ENCODE measurements around the gene ENTPD2. TPM values are rescaled to one million over a fixed set of nuclear protein-coding genes. Genes with fewer than 3 reads are reported as not detected.

The ENTPD2 gene
- 0.72 TPM in 1 of 2 replicates, not detected in the other for total RNA-seq

DNA sequence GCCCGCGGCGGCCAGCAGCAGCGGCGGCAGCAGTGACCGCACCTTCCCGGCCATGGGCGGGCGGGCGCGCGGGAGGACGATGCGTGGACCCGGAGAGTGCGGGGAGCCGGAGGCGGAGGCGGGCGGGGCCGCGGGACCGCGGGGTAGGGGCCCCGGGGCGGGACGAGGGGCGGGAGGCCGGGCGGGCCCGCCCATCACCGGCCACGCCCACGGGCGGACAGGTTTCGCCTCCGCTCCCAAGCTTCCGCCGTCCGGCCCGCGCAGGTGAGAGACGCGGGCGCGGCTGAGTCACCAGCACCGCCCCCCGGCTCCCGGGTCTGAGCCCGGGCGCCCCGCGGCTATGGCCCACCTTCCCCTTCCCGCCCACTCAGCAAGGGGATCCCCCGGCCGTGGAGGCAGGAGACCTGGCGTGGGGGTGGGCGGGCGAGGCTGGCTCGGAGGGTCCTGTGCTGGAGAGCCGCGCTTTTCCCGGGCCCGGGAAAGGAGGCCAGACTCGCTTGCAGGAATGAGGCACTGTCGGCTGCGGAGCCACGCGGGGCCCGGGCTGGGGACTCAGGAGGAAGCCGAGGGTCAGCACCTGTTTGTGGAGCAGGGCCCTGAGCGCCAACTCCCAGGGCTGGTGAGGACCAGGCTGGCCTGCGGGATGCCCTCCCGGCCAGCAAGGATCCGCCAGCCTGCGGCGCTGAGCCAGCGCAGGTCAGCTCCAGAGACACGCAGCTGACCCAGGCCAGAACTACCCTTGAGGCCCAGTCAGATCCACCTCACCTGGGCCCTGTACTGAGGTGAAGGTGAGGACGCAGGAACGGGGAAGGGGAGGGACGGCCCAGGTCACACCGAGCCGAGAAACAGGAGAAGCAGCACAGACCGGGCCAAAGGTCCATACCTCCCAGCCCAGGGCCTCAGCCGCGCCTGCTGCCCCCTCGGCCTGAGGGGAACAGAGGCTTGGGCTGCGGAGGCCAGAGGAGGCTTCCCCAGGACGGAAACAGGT, at the start of gene ENTPD2:
Gene ENTPD2 (minus strand): TSS at position 118 of the 988 bp plus-strand sequence. CDS start 64 bp downstream, at position 54.

DNA sequence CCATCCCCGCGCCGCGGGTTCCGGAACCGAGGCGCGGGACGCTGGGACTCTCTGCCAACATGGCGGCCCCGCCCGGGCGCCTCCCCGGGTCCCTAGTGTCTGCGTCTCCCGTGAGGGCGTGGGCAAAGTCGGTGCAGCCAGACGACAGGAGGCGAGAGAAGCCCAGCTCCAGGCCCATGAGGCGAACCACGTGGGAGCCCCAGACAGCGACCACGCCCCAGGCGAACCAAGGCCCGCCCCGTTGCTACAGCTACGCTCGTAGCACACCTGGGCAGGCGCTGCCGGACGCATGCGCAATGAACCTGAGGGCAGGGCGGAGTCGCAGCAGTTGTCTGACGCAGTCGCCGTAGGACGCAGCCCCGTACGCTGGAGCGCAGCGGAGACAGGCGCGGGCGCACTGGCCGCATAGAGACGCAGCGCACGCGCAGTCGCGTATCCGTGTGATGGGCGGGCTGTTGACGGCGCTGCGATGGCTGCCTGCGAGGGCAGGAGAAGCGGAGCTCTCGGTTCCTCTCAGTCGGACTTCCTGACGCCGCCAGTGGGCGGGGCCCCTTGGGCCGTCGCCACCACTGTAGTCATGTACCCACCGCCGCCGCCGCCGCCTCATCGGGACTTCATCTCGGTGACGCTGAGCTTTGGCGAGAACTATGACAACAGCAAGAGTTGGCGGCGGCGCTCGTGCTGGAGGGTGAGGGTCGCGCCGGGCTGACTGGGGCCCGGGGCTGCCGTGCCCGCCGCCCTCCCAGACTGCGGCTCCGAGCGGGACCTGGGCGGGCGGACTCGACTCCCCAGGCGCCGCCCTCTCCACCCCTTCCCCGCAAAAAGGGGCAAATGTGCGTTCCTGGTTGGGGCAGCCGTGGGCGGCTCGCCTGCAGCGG, 32.9 kb upstream of the ENTPD2 start, which contains the start of gene MAN1B1:
Gene MAN1B1 (plus strand): TSS at position 455 of the 878 bp plus-strand sequence. CDS start 15 bp downstream, at position 470.

DNA sequence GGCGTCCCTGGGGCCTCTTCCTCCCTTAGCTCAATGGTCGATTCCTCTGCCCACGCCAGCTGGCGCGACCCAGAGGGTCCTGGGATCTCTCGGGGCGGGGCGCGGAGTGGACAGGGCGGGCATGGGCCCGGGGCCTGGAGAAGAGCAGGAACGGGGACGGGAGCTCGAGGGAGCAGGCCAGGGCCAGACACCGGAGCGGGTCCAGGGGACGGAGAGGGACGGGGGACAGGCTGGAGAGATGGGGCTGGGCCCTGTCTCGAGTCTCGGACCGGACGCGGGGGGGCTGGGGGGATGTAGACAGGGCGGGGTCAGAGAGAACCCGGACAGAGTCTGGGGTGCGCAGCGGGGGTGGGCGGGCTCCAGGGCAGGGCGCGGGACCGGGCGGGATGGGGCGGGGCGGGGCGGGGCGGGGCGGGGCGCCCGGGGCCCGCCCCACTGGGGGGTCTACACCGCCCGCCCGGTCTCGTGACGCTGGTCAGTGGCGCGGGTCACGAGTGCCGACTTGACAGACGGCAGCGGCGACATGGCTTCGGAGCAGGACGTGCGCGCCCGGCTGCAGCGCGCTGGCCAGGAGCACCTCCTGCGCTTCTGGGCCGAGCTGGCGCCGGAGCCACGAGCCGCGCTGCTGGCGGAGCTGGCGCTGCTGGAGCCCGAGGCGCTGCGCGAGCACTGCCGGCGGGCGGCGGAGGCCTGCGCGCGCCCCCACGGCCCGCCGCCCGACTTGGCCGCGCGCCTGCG, 23.3 kb upstream of the ENTPD2 start, which contains the start of gene UAP1L1:
Gene UAP1L1 (plus strand): TSS at position 508 of the 738 bp plus-strand sequence. CDS start 16 bp downstream, at position 524.

DNA sequence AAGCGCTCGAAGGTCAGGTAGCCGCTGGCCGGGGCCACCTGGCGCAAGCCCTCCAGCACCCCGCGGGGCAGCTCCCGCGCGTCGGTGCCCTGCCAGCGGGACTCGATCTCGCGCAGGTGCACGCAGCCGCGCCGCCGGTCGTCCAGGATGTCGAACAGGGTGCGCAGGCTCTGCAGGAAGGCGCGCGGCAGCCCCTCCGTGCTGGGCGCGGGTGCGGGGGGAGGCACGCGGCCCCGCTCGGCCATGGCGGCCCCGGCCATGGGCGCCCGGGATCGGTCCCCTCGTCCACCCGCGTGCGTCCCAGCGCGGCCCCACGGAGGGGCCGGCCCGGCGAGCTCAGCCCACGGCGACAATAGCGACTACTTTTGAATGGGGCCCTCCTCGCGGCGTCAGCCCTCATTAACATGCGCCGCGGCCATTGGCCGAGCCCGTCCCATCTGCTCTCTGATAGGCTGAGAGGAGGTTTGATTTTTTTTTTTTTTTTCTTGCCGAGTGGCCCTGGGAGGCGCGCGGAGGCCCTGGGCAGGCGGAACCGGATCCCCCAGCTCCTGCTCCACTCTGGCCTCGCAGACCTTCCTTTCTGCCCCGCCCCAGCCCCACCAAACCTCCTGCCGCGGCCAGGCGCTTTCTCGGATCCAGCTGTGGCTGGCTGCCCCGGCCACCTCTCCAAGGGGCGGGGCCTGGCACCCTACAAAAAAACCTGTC, 16.5 kb upstream of the ENTPD2 start, which contains the start of gene SAPCD2:
Gene SAPCD2 (minus strand): TSS at position 357 of the 705 bp plus-strand sequence. CDS start 97 bp downstream, at position 260.

DNA sequence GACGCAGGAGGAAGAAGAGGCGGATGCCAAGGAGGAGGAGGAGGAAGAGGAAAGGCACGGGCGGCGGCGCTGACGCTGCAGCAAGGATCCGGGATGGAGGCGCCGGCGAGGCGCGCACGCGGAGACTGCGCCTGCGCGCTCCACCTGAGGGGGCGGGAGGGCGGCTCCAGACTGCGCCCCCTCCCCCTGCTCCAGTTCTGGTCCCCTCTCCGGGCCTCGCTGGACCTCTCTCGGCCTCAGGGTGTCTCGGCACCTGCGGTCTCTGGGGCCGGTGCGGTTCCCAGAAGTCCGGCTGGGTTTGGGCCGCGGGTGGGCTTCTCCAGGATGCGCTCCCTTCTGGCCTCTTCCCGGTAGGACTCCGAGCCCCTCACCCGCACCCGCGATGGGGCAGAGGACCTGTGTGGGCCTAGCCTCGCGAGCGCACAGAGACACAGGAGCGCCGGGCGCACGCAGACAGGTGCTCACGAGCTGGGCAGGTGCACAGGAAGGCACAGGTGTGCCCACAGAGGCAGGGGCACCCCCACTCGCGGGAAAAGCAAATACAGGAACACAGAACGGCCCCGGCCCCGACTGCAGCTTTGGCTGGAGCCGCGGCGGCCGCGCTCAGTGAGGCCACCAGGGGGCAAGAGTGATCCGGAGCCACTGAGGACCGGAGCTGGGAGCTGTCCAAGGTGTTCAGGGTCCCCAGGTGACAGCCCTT, 7.6 kb downstream of the ENTPD2 start, which contains the start of gene NPDC1:
Gene NPDC1 (minus strand): TSS at position 90 of the 700 bp plus-strand sequence. CDS start 188 bp downstream, outside the sequence.

DNA sequence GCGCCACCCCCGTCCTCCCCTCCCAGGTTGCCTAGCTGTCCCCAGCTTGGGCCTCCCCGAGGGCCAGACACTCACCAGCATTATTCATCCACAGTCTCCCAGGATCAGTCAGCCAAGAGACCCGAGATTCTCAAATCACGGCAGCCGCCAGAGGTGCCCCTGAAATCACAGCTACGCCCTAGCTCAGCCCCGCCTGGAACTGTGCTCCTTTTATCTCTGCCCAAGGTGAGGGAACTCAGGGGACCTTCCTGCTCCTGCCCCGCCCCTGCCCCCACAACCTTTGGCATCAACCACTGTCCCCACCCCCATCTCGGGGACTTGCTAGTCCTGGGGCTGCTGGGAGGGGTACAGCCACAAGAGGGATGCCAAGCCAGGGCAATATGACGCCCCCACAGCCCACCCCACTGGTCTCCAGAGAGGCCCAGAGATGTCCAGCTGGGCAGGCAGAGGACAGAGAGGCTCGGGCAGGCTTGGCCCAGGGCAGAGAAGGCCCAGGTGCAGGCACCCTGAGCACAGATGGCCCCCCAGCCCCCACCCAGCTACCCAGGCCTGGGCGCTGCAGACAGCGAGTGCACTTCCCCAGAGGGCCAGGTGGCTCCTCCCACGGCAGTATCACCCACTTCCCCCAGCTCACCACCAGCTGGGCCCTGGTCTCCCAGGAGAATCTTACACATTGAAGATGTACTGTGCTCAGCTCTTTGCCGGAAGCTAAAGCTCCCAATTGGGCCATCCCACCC, 21.8 kb downstream of the ENTPD2 start, which contains the start of gene FUT7:
Gene FUT7 (minus strand): TSS at position 185 of the 737 bp plus-strand sequence. CDS start 97 bp downstream, at position 88.

DNA sequence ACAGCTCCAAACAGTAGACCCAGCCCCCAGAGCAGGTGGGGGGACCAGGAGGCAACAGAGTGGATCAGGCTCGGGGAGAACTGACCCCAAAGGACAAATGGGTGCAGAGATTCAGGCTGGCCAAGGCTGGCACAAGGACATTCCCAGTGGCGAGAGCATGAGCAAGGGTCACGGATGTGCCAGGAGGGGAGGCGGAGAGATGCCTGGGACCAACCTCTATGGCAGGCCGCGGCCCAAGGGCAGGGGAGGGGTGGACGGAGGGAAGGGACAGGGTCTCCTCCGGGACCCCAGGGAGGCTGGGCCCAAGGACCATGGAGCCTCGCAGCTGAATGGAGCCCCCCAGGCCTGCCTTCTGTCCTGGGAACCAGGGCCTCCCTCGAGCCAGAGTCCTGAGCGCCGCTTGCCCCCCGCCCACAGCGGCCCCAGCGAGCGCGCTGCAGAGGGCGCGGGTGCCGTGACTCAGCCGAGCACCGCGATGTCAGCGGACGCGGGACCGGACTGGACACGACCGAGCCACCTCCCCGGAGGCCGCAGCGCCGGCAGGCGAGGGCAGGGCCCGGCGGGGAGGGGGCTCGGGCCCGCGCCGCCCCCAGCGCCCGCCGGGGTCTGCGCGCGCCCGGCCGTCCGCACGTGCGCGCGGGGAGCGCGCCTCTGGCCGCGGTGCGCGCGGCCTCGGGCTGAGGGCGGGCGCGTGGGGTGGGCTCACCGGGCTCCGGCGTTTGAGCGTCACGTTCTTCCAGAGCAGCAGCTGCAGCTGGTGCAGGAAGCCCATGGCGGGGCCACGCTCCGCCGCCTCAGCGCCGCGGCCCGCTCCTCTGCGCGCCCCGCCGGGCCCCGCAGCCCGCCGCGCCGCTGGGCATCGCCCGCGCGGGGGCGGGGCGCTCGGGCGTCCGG, 26.2 kb downstream of the ENTPD2 start, which contains the start of gene ABCA2:
Gene ABCA2 (minus strand): TSS at position 869 of the 894 bp plus-strand sequence. CDS start 97 bp downstream, at position 772.

Other genes with a start within 250 kb of the ENTPD2 start
- 57.3 and 90.6 TPM in 2 replicates for gene RABL6, start 246.1 kb downstream of the ENTPD2 start, total RNA-seq
- 0.52 and 0.88 TPM in 2 replicates for gene AJM1, start 211.6 kb downstream of the ENTPD2 start, total RNA-seq
- 101 and 129 TPM in 2 replicates for gene PHPT1, start 204.7 kb downstream of the ENTPD2 start, total RNA-seq
- gene MAMDC4, start 201.7 kb downstream of the ENTPD2 start, total RNA-seq = 0.91 and 2.2 TPM in 2 replicates
- gene EDF1, start 187.8 kb downstream of the ENTPD2 start, total RNA-seq = 305 and 403 TPM in 2 replicates
- gene TRAF2, start 167.5 kb downstream of the ENTPD2 start, total RNA-seq = 8.5 and 11.9 TPM in 2 replicates
- 127 and 134 TPM in 2 replicates for gene FBXW5, start 109.3 kb downstream of the ENTPD2 start, total RNA-seq
- not detected in 2 replicates for gene C8G, start 108.8 kb downstream of the ENTPD2 start, total RNA-seq
- not detected in 2 replicates for gene LCN12, start 101.8 kb downstream of the ENTPD2 start, total RNA-seq
- gene PTGDS, start 76.6 kb downstream of the ENTPD2 start, total RNA-seq = 0.39 and 78.2 TPM in 2 replicates
- gene LCNL1, start 71.1 kb downstream of the ENTPD2 start, total RNA-seq = 1.9 TPM in 1 of 2 replicates, not detected in the other
- gene PAXX, start 61.6 kb downstream of the ENTPD2 start, total RNA-seq = 19.1 and 33.0 TPM in 2 replicates
- gene CLIC3, start 57.5 kb downstream of the ENTPD2 start, total RNA-seq = 3.1 and 6.2 TPM in 2 replicates
- 14.9 and 15.8 TPM in 2 replicates for gene ABCA2, start 25.8 kb downstream of the ENTPD2 start, total RNA-seq
- gene FUT7, start 22.0 kb downstream of the ENTPD2 start, total RNA-seq = not detected in 2 replicates
- gene NPDC1, start 7.9 kb downstream of the ENTPD2 start, total RNA-seq = 25.2 and 54.9 TPM in 2 replicates
- 5.0 and 10.7 TPM in 2 replicates for gene SAPCD2, start 16.5 kb upstream of the ENTPD2 start, total RNA-seq
- gene UAP1L1, start 23.5 kb upstream of the ENTPD2 start, total RNA-seq = 5.7 and 11.7 TPM in 2 replicates
- 50.3 and 94.1 TPM in 2 replicates for gene MAN1B1, start 32.9 kb upstream of the ENTPD2 start, total RNA-seq
- 69.8 and 123 TPM in 2 replicates for gene DPP7, start 60.7 kb upstream of the ENTPD2 start, total RNA-seq
- not detected in 2 replicates for gene GRIN1, start 85.1 kb upstream of the ENTPD2 start, total RNA-seq
- not detected in 2 replicates for gene LRRC26, start 116.0 kb upstream of the ENTPD2 start, total RNA-seq
- not detected in 2 replicates for gene TMEM210, start 118.0 kb upstream of the ENTPD2 start, total RNA-seq
- gene ANAPC2, start 134.5 kb upstream of the ENTPD2 start, total RNA-seq = 7.8 and 20.0 TPM in 2 replicates
- gene SSNA1, start 134.6 kb upstream of the ENTPD2 start, total RNA-seq = 61.1 and 99.0 TPM in 2 replicates
- 7.8 and 12.2 TPM in 2 replicates for gene TPRN, start 146.7 kb upstream of the ENTPD2 start, total RNA-seq
- gene TMEM203, start 151.6 kb upstream of the ENTPD2 start, total RNA-seq = 45.5 and 57.0 TPM in 2 replicates
- gene NDOR1, start 151.6 kb upstream of the ENTPD2 start, total RNA-seq = 8.3 and 15.6 TPM in 2 replicates
- gene RNF208, start 168.2 kb upstream of the ENTPD2 start, total RNA-seq = 0.13 and 6.3 TPM in 2 replicates
- gene CYSRT1, start 171.1 kb upstream of the ENTPD2 start, total RNA-seq = under 0.01 and 1.9 TPM in 2 replicates
- gene RNF224, start 173.4 kb upstream of the ENTPD2 start, total RNA-seq = not detected in 2 replicates
- gene SLC34A3, start 176.8 kb upstream of the ENTPD2 start, total RNA-seq = not detected in 2 replicates
- 224 and 626 TPM in 2 replicates for gene TUBB4B, start 187.2 kb upstream of the ENTPD2 start, total RNA-seq
- gene STPG3, start 197.2 kb upstream of the ENTPD2 start, total RNA-seq = not detected in 2 replicates
- 49.1 and 60.2 TPM in 2 replicates for gene NELFB, start 201.3 kb upstream of the ENTPD2 start, total RNA-seq
- 38.1 and 52.4 TPM in 2 replicates for gene TOR4A, start 223.7 kb upstream of the ENTPD2 start, total RNA-seq
- 0.78 and 1.8 TPM in 2 replicates for gene NRARP, start 248.2 kb upstream of the ENTPD2 start, total RNA-seq

Measured in epithelial cell of alveolus of lung (primary cell).